ENCODE measurements around the gene WSCD1. TPM values are rescaled to one million over a fixed set of nuclear protein-coding genes. Genes with fewer than 3 reads are reported as not detected.

WSCD1 gene
- total RNA-seq, 1 donor from 2014 or later, result 0.24 TPM

DNA sequence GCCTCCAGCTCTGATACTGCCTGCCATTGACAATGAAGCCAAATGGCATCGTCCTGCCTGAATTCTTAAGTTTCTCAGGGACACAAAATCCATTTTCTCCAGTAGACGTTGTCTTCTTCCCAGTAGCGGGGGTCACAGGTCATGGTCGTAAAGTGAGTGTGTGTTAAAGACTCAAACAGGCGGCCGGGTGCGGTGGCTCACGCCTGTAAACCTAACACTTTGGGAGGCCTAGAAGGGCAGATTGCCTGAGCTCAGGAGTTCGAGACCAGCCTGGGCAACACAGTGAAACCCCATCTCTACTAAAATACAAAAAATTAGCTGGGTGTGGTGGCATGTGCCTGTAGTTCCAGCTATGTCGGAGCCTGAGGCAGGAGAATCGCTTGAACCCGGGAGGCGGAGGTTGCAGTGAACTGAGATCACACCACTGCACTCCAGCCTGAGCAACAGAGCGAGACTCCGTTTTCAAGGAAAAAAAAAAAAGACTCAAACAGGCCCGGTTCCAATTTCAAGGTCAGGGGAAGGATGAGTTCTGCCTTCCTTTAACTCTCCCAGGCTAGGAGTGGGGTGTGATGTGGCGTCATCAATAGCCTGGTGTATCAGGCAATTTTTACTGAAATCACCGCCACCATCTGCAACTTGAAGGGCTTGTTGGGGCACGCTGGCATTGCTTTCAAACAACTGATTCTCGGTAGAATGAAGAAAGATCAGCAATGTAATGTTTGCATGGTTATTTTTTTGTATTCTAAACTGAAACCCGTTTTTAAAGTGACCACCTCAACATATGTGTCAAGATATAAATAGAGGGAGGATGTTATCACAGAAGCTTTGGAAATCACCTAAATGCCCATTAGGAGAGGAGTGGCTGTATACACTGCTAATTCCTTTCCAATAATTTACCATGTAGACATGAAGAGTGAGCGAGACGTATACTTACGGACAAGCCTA, 91.0 kb downstream of the WSCD1 start:
- ATAC-seq, result no peak

DNA sequence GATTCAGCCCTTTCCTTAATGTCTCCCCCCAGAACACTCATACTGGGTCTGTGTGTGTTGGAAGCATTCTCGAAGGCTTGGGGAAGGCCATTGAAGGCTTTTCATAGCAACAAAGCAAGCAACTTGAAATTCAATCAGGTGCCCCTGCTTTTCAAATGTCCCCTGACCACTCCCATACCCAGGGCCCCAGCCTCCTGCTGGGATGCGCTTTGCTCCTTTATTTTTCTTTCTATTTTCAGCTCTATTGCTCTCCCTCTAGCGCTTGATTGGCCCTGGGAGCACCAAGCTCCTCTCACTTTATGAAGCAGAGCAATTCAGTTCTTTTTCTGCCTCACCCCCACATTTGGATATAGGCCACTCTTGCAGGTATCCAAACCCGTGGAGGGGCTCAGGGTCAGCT, 92.0 kb downstream of the WSCD1 start:
- ATAC-seq, result no peak

DNA sequence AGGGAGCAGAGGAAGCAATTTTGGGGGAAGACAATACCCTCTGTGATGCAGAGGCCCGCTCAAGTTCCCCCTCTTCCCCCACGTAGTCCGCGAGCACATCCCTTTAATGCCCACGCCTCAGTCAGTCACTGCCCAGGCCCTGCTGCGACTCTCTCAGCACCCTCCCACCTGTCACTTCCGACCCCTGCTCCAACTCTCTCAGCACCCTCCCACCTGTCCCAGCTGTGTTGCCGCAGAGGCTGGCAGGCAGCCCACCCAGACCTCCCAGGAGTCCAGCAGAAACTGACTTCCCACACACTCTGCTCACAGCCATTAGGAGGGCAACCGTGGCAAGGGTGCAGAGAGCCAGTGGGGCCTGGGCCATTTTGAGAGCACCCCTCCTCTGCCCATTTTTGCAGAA, 92.7 kb downstream of the WSCD1 start:
- no peak for ATAC-seq

DNA sequence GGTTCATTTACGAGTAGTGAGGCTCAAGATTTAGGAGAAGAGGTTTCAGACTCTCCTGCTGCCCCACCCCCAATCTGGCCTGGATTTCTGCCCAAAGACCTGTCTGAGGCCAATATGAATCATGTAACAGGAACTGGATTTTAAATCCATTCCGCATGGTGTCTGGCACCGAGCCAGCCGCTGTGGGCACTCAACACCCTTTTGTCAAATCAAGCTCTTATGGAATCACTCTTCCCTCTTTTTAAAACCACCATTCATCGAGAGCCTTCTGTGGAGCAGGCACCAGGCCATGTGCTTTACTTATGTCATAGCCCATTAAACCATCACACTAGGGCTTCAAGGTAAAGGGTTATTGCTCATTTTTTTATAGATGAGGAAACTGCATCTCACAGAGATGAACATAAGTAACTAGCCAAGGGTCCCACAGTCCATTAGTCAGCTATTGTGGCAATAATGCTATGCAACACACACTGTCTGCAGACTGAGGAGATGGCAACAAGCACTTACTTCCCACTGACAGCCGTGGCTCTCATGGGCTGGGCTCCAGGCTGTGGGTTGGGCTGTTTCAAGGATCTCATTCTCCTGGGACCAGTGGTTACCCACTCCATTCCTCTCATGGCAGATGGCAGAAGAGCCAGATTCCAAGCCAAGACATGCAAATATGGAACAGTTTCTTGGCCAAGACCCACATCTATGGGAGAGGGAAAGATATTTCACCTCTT, 93.6 kb downstream of the WSCD1 start:
- no peak for ATAC-seq

DNA sequence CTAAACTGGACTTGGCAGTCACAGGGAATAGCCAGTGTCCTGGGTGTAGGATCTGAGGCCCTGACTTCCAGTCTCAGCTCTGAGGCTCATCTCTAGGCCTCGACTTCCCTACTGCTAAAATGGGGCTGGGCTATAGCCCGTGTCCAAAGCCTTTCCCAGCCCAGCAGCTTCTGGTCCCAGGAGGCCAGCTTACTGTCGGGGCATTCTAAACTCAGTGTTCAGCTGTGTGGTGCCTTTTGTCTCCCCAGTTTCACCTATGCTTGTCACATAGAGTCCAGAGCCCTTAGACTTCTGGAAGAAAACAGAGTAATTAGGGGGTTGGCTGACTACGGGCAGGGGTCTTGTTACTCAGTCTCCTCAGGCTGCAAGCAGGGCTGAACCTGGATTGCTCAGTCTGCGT, 94.8 kb downstream of the WSCD1 start:
- no peak for ATAC-seq

DNA sequence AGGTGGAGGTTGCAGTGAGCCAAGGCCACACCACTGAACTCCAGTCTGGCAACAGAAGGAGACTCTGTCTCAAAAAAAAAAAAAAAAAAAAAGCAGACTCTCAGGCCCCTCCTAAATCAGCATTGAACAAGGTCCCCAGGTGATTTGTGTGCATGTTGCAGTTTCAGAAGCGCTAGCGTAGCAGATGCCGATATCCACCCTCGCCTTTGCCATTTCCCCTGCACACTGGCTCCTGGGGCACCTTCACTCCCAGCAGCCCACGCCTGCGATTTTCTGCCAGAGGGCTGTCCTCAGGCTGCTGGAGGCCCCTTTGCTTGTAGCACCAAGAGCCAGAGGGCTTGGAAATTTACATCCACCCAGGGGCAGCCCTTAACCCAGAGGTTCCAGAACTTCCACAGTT, 95.6 kb downstream of the WSCD1 start:
- ATAC-seq, result no peak

DNA sequence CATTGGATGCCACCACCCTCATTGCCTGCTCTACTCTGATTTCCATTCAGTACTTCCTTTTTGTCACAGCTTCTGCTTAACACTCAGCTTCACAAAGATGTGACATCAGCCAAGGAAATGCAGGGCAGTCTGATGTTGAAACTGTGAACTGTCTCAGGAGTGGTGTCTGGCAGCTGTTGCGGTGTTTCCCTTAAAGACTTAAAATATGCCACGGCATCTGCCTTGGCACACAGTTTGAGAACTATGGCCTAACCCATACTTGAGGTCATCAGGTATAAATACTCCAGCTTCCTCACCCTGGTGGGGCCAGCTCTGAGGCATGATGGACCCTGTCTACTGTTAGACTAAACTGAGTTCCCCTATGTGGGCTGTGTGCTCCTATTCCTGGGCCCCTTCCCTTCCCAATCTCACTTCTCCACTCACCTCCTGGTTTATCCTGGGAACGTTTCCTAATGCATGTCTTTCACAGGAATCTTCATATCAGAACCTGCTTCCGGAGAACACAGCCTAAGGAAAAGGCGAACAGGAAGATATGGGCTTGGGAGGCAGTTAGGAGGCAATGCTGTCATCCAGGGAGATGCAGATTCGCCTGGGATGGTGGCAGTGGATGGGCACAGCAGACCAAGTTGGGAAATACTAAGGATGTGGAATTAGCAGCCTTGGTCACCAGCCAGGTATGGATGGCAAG, 96.5 kb downstream of the WSCD1 start:
- no peak for ATAC-seq

DNA sequence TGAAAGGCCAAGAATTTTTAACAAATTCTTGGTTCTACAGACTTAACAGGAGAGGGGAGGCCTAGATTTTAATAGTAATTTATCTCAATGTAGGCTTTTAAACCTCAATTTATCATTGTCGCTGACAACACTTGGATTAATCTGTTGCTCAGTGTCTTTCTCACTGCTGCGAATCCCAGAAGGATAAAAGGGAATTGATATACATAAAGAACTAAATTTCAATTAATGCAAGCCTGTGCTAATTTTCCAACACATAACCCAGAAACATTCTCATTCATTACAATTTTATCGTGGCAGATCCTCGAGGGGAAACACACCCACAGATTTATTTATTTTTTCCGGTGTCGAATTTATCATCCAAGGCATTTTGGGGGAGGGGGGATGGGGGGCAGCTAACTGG, 98.1 kb downstream of the WSCD1 start:
- no peak for ATAC-seq

DNA sequence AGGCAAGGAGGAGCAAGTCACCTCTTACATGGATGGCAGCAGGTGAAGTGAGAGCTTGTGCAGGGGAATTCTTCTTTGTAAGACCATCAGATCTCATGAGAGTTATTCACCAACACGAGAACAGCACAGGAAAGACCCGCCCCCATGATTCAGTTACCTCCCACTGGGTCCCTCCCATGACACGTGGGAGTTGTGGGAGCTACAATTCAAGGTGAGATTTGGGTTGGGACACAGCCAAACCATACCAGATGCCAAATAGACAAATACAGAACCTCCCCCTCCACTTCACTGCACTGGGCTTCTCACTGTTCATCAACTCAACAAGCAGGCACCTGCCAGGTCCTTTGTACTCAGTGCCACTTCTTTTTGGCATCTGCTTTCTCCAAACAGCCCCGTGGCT, 100.2 kb downstream of the WSCD1 start:
- ATAC-seq, result no peak

DNA sequence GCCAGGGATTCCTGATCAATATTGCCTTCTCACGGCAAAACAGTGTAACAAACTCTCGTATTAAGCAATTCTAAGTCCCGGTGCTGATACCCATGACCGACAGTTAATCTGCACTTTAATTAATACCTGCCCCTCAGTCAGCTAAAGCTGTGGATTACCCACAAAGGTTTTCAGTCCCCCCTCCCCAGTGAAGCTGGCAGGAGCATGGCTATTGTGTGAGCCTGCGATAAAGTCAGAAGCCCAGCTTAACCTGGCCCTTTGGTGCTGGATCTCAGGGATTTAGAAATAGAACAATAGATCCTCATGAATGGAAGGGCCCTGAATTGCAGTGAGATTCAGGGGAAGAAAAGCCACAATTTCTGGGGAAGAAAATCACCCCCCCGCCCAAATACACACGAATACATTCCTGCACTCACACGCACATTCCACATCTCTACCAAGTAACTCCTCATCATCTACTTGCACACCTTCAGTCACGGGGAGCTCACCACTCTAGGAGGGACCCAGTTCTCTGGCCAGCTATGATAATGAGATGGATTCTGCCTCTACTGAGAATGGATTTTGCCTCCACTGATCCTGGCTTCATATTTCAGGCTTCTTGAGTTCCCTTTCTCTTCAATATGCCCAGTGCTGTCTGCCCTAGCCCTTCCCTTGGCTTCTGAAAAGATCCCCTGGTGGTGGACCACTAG, 102.6 kb downstream of the WSCD1 start:
- no peak for ATAC-seq

DNA sequence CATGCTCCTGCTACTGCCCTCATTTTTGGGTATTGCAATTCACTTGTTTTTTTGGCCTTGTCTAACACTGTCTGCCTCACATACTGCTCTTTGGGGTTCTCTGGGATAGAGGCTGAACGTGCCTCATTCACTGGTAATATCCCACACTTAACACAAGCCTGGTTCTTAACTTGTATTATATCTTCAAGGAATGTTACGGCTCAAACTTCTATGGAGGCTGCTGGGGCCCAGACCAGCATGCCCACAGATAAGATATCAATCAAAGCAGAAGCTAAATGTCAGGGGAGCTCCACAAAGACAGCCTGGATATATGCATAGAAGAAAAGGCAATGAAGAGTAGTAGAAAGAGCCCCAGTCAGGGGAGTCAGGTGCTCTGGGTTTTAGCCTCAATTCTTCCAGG, 103.5 kb downstream of the WSCD1 start:
- ATAC-seq, result no peak

Measured in esophagus mucosa (tissue), 1 donor.